ENCODE results near the gene BMP3.
"Not testable (repeated sequence)": the region's sequence is repeated elsewhere in the genome, so short reads cannot be mapped to it uniquely, and the experiment has no call there.

Gene BMP3

GRCh38 chr4:81030061-81030980 is at the start of gene BMP3:
Gene BMP3 (plus strand): TSS chr4:81030708. CDS start chr4:81031285, 577 bp downstream.
- no peak for DNase-seq (ENCODE audit: low read depth in 2 of 2)

GRCh38 chr4:80986011-80986410 is 44.5 kb upstream of the BMP3 start:
- no peak for DNase-seq (ENCODE audit: low read depth in 2 of 2)

- peak in 1 of 2 donors; percentile 8 for DNase-seq (ENCODE audit: low read depth in 2 of 2)
Observed at GRCh38 chr4:80989921-80990544, 40.5 kb upstream of the BMP3 start.

- DNase-seq (ENCODE audit: low read depth in 2 of 2) = no peak
Observed at GRCh38 chr4:80990851-80991250, 39.7 kb upstream of the BMP3 start.

- DNase-seq (ENCODE audit: low read depth in 2 of 2) = no peak
Observed at GRCh38 chr4:80999943-81000342, 30.6 kb upstream of the BMP3 start.

GRCh38 chr4:81003597-81004111 is 26.9 kb upstream of the BMP3 start:
- DNase-seq (ENCODE audit: low read depth in 2 of 2) = no peak

- no peak for DNase-seq (ENCODE audit: low read depth in 2 of 2)
Observed at GRCh38 chr4:81007417-81007816, 23.1 kb upstream of the BMP3 start.

- not testable (repeated sequence) for DNase-seq (ENCODE audit: low read depth in 2 of 2)
Observed at GRCh38 chr4:81016566-81016965, 13.9 kb upstream of the BMP3 start.

GRCh38 chr4:81019006-81019405 is 11.5 kb upstream of the BMP3 start:
- DNase-seq (ENCODE audit: low read depth in 2 of 2) = no peak

GRCh38 chr4:81021142-81021944 is 9.2 kb upstream of the BMP3 start:
- DNase-seq (ENCODE audit: low read depth in 2 of 2) = no peak

GRCh38 chr4:81021981-81022380 is 8.5 kb upstream of the BMP3 start:
- DNase-seq (ENCODE audit: low read depth in 2 of 2) = no peak

- DNase-seq (ENCODE audit: low read depth in 2 of 2) = no peak
Observed at GRCh38 chr4:81023484-81023883, 7.0 kb upstream of the BMP3 start.

- no peak for DNase-seq (ENCODE audit: low read depth in 2 of 2)
Observed at GRCh38 chr4:81030981-81031791, 678 bp downstream of the BMP3 start.

- DNase-seq (ENCODE audit: low read depth in 2 of 2) = no peak
Observed at GRCh38 chr4:81031796-81032551, 1.5 kb downstream of the BMP3 start.

GRCh38 chr4:81032771-81033684 is 2.5 kb downstream of the BMP3 start:
- no peak for DNase-seq (ENCODE audit: low read depth in 2 of 2)

- DNase-seq (ENCODE audit: low read depth in 2 of 2) = no peak
Observed at GRCh38 chr4:81038636-81039350, 8.3 kb downstream of the BMP3 start.

- DNase-seq (ENCODE audit: low read depth in 2 of 2) = no peak
Observed at GRCh38 chr4:81039351-81039972, 9.0 kb downstream of the BMP3 start.

- DNase-seq (ENCODE audit: low read depth in 2 of 2) = no peak
Observed at GRCh38 chr4:81040012-81040659, 9.6 kb downstream of the BMP3 start.
